Spleen (tissue), 7 donors: ENCODE results near the gene SLC30A10.

ENCODE experiments used
- POLR2A ChIP-seq, 3 donors: fragments of 450-650 bp; IDR thresholded peaks; one replicate each; pipeline ENCODE4 v1.5.1; 2017; ENCODE audit warnings: antibody characterized with exemption in 3 of 3, mild to moderate bottlenecking in 1 of 3
- POLR2AphosphoS5 ChIP-seq, 3 donors: sonication (generic); formaldehyde crosslinking; IDR thresholded peaks; one replicate each; pipeline ENCODE4 v1.5.1; 2017; ENCODE audit warnings: antibody characterized with exemption in 3 of 3
- TF ChIP-seq, protein P1 (sequence below), 11 experiments: fragments of 200-600 bp in 7 of 11; fragments of 450-650 bp in 4 of 11; sonication (generic) in 4 of 11; IDR thresholded peaks in 8 of 11; conservative IDR thresholded peaks in 3 of 11; 1 replicate in 7 of 11; 2 replicates in 4 of 11; pipeline versions ENCODE4 v1.4.0 to v1.8.0; 2016 to 2021; ENCODE audit warnings: antibody characterized with exemption in 11 of 11, inconsistent platforms in 4 of 11, mild to moderate bottlenecking in 1 of 11
- donor health status: DM: no; HTN: no; CAD: no; lungs with moderate emphysema.
- donor health status: DM: no; HTN: no; CAD: no.
- donor health status: DM: no; HTN: no; CAD: no.

- TF ChIP-seq, protein P1, sequence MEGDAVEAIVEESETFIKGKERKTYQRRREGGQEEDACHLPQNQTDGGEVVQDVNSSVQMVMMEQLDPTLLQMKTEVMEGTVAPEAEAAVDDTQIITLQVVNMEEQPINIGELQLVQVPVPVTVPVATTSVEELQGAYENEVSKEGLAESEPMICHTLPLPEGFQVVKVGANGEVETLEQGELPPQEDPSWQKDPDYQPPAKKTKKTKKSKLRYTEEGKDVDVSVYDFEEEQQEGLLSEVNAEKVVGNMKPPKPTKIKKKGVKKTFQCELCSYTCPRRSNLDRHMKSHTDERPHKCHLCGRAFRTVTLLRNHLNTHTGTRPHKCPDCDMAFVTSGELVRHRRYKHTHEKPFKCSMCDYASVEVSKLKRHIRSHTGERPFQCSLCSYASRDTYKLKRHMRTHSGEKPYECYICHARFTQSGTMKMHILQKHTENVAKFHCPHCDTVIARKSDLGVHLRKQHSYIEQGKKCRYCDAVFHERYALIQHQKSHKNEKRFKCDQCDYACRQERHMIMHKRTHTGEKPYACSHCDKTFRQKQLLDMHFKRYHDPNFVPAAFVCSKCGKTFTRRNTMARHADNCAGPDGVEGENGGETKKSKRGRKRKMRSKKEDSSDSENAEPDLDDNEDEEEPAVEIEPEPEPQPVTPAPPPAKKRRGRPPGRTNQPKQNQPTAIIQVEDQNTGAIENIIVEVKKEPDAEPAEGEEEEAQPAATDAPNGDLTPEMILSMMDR (IDR thresholded peaks at IDR 0.05 in 8 of 11, conservative IDR thresholded peaks at IDR 0.05 in 3 of 11): no peak
- TF ChIP-seq POLR2A (IDR thresholded peaks at IDR 0.05) (no peak), POLR2AphosphoS5 (IDR thresholded peaks at IDR 0.05) (no peak)
Observed at GRCh38 chr1:219924342-219924741, 4.0 kb downstream of the SLC30A10 start.
